ENCODE results near the gene MTHFD1L. TPM values are rescaled to one million over a fixed set of nuclear protein-coding genes. Genes with fewer than 3 reads are reported as not detected.

The MTHFD1L gene
- total RNA-seq, 4 donors from 2014 or later = 3.0 to 9.4 (median 5.2) TPM

DNA sequence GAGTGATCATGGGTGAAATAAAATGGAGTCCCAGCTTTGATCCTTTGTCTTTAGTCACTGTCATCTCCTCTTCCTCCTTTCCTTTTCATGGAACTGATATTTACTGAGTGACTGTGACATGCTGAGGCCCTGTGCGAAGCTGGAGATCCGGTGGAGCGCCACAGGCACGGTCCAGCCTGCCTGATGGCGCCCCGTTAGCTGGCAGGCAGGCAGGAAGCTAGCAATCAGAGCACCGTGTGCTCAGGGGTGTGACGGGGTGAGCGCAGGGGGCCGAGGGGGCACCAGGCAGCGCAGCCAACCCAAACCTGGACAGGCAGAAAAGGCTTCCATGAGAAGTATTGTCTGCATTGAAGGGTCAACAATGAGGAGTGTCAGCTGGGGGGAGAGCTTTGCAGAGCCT, 274.0 kb downstream of the MTHFD1L start:
- DNase-seq (ENCODE audit: low spot score in 2 of 2) = no peak
- Histone ChIP-seq H3K27me3 (no peaks in the 10 kb centered on the region), H3K4me3 (no peak overlapping the region), H3K36me3 (no peaks in the 10 kb centered on the region), H3K4me1 (peaks cover 3% of the 10 kb centered on the region), H3K27ac (no peak overlapping the region), H3K9me3 (no peaks in the 10 kb centered on the region)
- TF ChIP-seq, protein P1, sequence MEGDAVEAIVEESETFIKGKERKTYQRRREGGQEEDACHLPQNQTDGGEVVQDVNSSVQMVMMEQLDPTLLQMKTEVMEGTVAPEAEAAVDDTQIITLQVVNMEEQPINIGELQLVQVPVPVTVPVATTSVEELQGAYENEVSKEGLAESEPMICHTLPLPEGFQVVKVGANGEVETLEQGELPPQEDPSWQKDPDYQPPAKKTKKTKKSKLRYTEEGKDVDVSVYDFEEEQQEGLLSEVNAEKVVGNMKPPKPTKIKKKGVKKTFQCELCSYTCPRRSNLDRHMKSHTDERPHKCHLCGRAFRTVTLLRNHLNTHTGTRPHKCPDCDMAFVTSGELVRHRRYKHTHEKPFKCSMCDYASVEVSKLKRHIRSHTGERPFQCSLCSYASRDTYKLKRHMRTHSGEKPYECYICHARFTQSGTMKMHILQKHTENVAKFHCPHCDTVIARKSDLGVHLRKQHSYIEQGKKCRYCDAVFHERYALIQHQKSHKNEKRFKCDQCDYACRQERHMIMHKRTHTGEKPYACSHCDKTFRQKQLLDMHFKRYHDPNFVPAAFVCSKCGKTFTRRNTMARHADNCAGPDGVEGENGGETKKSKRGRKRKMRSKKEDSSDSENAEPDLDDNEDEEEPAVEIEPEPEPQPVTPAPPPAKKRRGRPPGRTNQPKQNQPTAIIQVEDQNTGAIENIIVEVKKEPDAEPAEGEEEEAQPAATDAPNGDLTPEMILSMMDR (IDR thresholded peaks at IDR 0.05) = no peak
- WGBS = 90% methylated on average over 11 of the region's 11 CpGs

DNA sequence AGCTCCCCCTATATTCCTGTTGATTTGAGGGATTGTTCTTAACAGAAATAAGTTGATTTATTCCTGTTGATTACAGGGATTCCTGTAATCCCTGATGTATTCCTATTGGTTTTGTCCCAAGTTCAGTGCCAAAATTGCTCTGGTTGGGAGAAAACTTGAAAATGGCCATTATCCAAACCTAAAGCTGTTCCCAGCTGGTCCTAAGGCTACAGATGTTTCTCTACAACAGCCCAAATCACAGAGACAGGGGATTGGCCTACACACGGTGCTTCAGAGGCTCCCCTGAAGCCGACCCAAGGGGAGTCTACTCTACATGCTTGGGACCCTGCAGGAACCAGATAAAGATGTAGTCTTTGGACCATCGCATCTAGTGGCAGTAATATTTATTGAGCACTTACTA, 275.3 kb downstream of the MTHFD1L start:
- no peak overlapping the region for H3K4me3 ChIP-seq
- H3K27ac ChIP-seq = no peak overlapping the region
- no peaks in the 10 kb centered on the region for H3K9me3 ChIP-seq
- peaks cover 3% of the 10 kb centered on the region for H3K4me1 ChIP-seq
- H3K36me3 ChIP-seq = no peaks in the 10 kb centered on the region
- WGBS = 88% methylated on average over 3 of the region's 3 CpGs
- no peaks in the 10 kb centered on the region for H3K27me3 ChIP-seq
- TF ChIP-seq, protein P1 (IDR thresholded peaks at IDR 0.05) = no peak
- no peak for TF ChIP-seq POLR2A (IDR thresholded peaks at IDR 0.05)
- TF ChIP-seq POLR2AphosphoS5 (IDR thresholded peaks at IDR 0.05) = no peak
- no peak for TF ChIP-seq EP300 (IDR thresholded peaks at IDR 0.05)
- DNase-seq (ENCODE audit: low spot score in 2 of 2) = no peak

DNA sequence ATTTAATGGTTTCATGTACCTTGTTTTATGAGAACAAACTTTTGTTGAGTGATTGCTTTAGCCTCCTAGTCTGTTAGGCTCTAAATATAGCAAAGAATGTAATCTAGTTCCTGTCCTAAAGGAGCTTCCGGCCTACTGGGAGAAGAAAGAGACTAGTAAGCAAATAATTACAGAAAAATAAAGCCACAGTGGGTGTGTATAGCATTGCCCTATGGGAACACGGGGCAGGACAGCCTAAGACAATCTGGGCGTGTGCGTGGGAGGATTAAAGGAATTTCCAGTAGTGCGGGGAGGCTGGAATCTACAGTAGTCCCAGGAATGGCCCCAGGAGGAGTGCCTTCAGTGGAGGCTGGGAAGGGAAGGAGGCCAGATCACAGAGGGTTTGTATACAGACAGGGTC, 276.2 kb downstream of the MTHFD1L start:
- no peak overlapping the region for H3K4me3 ChIP-seq
- WGBS = 62% methylated on average over 5 of the region's 5 CpGs

DNA sequence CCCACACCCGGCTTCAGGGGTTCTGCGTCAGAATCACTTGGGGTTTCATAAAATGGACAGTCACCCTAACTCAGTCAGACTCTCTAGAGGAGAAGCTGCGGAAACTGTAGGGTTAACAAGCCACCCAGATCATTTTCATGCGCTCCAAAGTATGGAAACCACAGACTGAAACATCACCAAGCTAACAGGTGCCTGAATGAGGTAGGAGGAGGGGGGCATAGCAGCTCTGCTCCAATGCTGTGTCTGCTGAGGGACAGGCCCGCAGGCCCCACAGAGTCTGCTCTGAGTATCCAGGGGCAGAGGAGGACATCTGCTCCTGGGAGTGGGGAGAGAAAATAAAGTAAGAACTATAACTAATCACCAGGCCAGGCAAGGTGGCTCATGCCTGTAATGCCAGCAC, 277.2 kb downstream of the MTHFD1L start:
- H3K4me3 ChIP-seq = no peak overlapping the region
- H3K9me3 ChIP-seq = no peaks in the 10 kb centered on the region
- H3K36me3 ChIP-seq = no peaks in the 10 kb centered on the region
- WGBS = 85% methylated on average over 5 of the region's 5 CpGs
- H3K4me1 ChIP-seq = peaks cover 3% of the 10 kb centered on the region
- H3K27ac ChIP-seq = no peak overlapping the region
- TF ChIP-seq POLR2A (IDR thresholded peaks at IDR 0.05) = no peak
- TF ChIP-seq POLR2AphosphoS5 (IDR thresholded peaks at IDR 0.05) = no peak
- TF ChIP-seq EP300 (IDR thresholded peaks at IDR 0.05) = no peak
- TF ChIP-seq, protein P1 (IDR thresholded peaks at IDR 0.05) = no peak
- H3K27me3 ChIP-seq = no peaks in the 10 kb centered on the region
- DNase-seq (ENCODE audit: low spot score in 2 of 2) = no peak

More for the DNA sequence above, 276.2 kb downstream of the MTHFD1L start:
- H3K9me3 ChIP-seq = no peaks in the 10 kb centered on the region
- peaks cover 3% of the 10 kb centered on the region for H3K4me1 ChIP-seq
- no peaks in the 10 kb centered on the region for H3K27me3 ChIP-seq
- no peak for DNase-seq (ENCODE audit: low spot score in 2 of 2)
- H3K27ac ChIP-seq = no peak overlapping the region
- TF ChIP-seq POLR2AphosphoS5 (IDR thresholded peaks at IDR 0.05) (no peak), POLR2A (IDR thresholded peaks at IDR 0.05) (no peak), EP300 (IDR thresholded peaks at IDR 0.05) (no peak)
- TF ChIP-seq, protein P1 (IDR thresholded peaks at IDR 0.05) = no peak
- H3K36me3 ChIP-seq = no peaks in the 10 kb centered on the region

DNA sequence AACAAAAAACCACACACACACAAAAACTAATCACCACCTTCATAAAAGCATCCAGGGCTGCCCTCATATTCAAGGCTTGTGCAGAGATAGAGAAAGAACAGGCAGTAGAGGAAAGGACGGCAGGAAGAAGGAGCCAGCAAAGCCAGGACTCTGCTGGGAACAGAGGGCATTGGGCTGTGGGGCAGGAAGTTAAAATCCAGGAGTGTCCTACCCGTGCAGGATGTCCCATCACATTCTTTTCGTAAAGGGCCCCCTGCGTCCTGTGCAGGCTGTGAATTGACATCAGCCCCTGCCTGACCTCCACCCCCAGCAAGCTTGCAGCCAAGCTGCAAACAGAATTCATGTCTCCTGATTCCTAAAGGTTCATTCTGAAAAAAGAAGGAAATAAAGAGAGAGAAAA, 277.8 kb downstream of the MTHFD1L start:
- DNase-seq (ENCODE audit: low spot score in 2 of 2) = no peak
- 70% methylated on average over 4 of the region's 4 CpGs for WGBS
- H3K27ac ChIP-seq = no peak overlapping the region
- H3K4me1 ChIP-seq = peaks cover 3% of the 10 kb centered on the region
- H3K9me3 ChIP-seq = no peaks in the 10 kb centered on the region
- H3K4me3 ChIP-seq = no peak overlapping the region
- no peaks in the 10 kb centered on the region for H3K27me3 ChIP-seq
- TF ChIP-seq POLR2AphosphoS5 (IDR thresholded peaks at IDR 0.05) = no peak
- TF ChIP-seq, protein P1 (IDR thresholded peaks at IDR 0.05) = no peak
- TF ChIP-seq EP300 (IDR thresholded peaks at IDR 0.05) = no peak
- no peak for TF ChIP-seq POLR2A (IDR thresholded peaks at IDR 0.05)
- H3K36me3 ChIP-seq = no peaks in the 10 kb centered on the region
